HEK293 (cell line): Measurements from ENCODE around the gene ERCC1.

Experiments
- BCL11A ChIP-seq: fragments of 450-650 bp; formaldehyde crosslinking; IDR thresholded peaks from 2 replicates; pipeline ENCODE4 v1.5.1; 2016; ENCODE audit warnings: low read depth, missing biosample characterization, missing genetic modification characterization
- GLI4 ChIP-seq: fragments of 450-650 bp; formaldehyde crosslinking; IDR thresholded peaks from 2 replicates; pipeline ENCODE4 v1.5.1; 2016; ENCODE audit warnings: missing biosample characterization, missing genetic modification characterization
- GLIS2 ChIP-seq: fragments of 450-650 bp; formaldehyde crosslinking; IDR thresholded peaks from 2 replicates; pipeline ENCODE4 v1.5.1; 2016; ENCODE audit warnings: missing biosample characterization, missing genetic modification characterization
- HOXA7 ChIP-seq: sonication (generic); formaldehyde crosslinking; IDR thresholded peaks from 2 replicates; pipeline ENCODE4 v1.8.1; 2022; ENCODE audit warnings: missing genetic modification reagents, borderline replicate concordance
- KLF16 ChIP-seq: fragments of 450-650 bp; formaldehyde crosslinking; IDR thresholded peaks from 2 replicates; pipeline ENCODE4 v1.5.1; 2017; ENCODE audit warnings: missing biosample characterization, missing genetic modification characterization
- KLF8 ChIP-seq: fragments of 450-650 bp; formaldehyde crosslinking; IDR thresholded peaks from 2 replicates; pipeline ENCODE4 v1.5.1; 2016; ENCODE audit warnings: missing biosample characterization, missing genetic modification characterization
- TCF7L2 ChIP-seq: IDR thresholded peaks from 2 replicates; pipeline ENCODE4 v1.6.1; 2011; ENCODE audit warnings: low read depth, mild to moderate bottlenecking, inconsistent platforms, low read length, moderate library complexity, borderline replicate concordance
- ZBTB21 ChIP-seq: fragments of 450-650 bp; formaldehyde crosslinking; IDR thresholded peaks from 2 replicates; pipeline ENCODE4 v1.5.1; 2017; ENCODE audit warnings: missing biosample characterization, missing genetic modification characterization
- ZFP41 ChIP-seq: fragments of 450-650 bp; formaldehyde crosslinking; IDR thresholded peaks from 2 replicates; pipeline ENCODE4 v1.5.1; 2016; ENCODE audit warnings: missing biosample characterization, missing genetic modification characterization, borderline replicate concordance
- ZNF302 ChIP-seq: fragments of 450-650 bp; formaldehyde crosslinking; IDR thresholded peaks from 2 replicates; pipeline ENCODE4 v1.5.1; 2016; ENCODE audit warnings: missing biosample characterization, missing genetic modification characterization, low read depth
- ZNF350 ChIP-seq: fragments of 450-650 bp; formaldehyde crosslinking; IDR thresholded peaks from 2 replicates; pipeline ENCODE4 v1.5.0; 2017; ENCODE audit warnings: missing biosample characterization, mild to moderate bottlenecking, missing genetic modification characterization
- ZNF366 ChIP-seq: fragments of 450-650 bp; formaldehyde crosslinking; conservative IDR thresholded peaks from 2 replicates; pipeline ENCODE4 v1.5.1; 2016; ENCODE audit warnings: missing biosample characterization, missing genetic modification characterization
- ZNF416 ChIP-seq: fragments of 450-650 bp; formaldehyde crosslinking; IDR thresholded peaks from 2 replicates; pipeline ENCODE4 v1.5.1; 2016; ENCODE audit warnings: missing biosample characterization, missing genetic modification characterization
- ZNF529 ChIP-seq: fragments of 450-650 bp; formaldehyde crosslinking; IDR thresholded peaks from 2 replicates; pipeline ENCODE4 v1.5.1; 2017; ENCODE audit warnings: missing genetic modification characterization, missing biosample characterization; ENCODE audit not compliant: insufficient replicate concordance
- ZNF530 ChIP-seq: fragments of 450-650 bp; formaldehyde crosslinking; IDR thresholded peaks from 2 replicates; pipeline ENCODE4 v1.5.1; 2016; ENCODE audit warnings: low read depth, missing biosample characterization, missing genetic modification characterization
- ZNF558 ChIP-seq: fragments of 450-650 bp; formaldehyde crosslinking; IDR thresholded peaks from 2 replicates; pipeline ENCODE4 v1.5.1; 2016; ENCODE audit warnings: missing biosample characterization, missing genetic modification characterization
- ZNF571 ChIP-seq: fragments of 450-650 bp; formaldehyde crosslinking; IDR thresholded peaks from 2 replicates; pipeline ENCODE4 v1.5.0; 2017; ENCODE audit warnings: missing biosample characterization, missing genetic modification characterization
- ZNF600 ChIP-seq: fragments of 450-650 bp; formaldehyde crosslinking; IDR thresholded peaks from 2 replicates; pipeline ENCODE4 v1.5.1; 2016; ENCODE audit warnings: missing biosample characterization, missing genetic modification characterization
- ZNF629 ChIP-seq: fragments of 450-650 bp; formaldehyde crosslinking; IDR thresholded peaks from 2 replicates; pipeline ENCODE4 v1.5.1; 2017; ENCODE audit warnings: missing biosample characterization, missing genetic modification characterization
- ZNF701 ChIP-seq: fragments of 450-650 bp; formaldehyde crosslinking; IDR thresholded peaks from 2 replicates; pipeline ENCODE4 v1.5.1; 2016; ENCODE audit warnings: missing biosample characterization, missing genetic modification characterization
- ZNF776 ChIP-seq: fragments of 450-650 bp; formaldehyde crosslinking; IDR thresholded peaks from 2 replicates; pipeline ENCODE4 v1.5.0; 2017; ENCODE audit warnings: missing biosample characterization, missing genetic modification characterization, borderline replicate concordance
- ZNF843 ChIP-seq: fragments of 450-650 bp; formaldehyde crosslinking; IDR thresholded peaks from 2 replicates; pipeline ENCODE4 v1.5.1; 2016; ENCODE audit warnings: missing biosample characterization, missing genetic modification characterization
- ZSCAN16 ChIP-seq: fragments of 450-650 bp; formaldehyde crosslinking; IDR thresholded peaks from 2 replicates; pipeline ENCODE4 v1.5.1; 2016; ENCODE audit warnings: missing biosample characterization, missing genetic modification characterization
- ZSCAN23 ChIP-seq: fragments of 450-650 bp; formaldehyde crosslinking; IDR thresholded peaks from 2 replicates; pipeline ENCODE4 v1.5.1; 2016; ENCODE audit warnings: missing biosample characterization, missing genetic modification characterization
- TF ChIP-seq, protein P1 (sequence below): fragments of 450-650 bp; formaldehyde crosslinking; IDR thresholded peaks from 2 replicates; pipeline ENCODE4 v1.5.1; 2016; ENCODE audit warnings: missing biosample characterization, missing genetic modification characterization
- TF ChIP-seq, protein P2 (sequence below): fragments of 450-650 bp; formaldehyde crosslinking; IDR thresholded peaks from 2 replicates; pipeline ENCODE4 v1.5.1; 2016; ENCODE audit warnings: missing biosample characterization, missing genetic modification characterization, low read depth
- TF ChIP-seq, protein P3 (sequence below): fragments of 450-650 bp; formaldehyde crosslinking; IDR thresholded peaks from 2 replicates; pipeline ENCODE4 v1.5.1; 2016; ENCODE audit warnings: missing biosample characterization, missing genetic modification characterization
- TF ChIP-seq, protein P4 (sequence below): fragments of 450-650 bp; formaldehyde crosslinking; IDR thresholded peaks from 2 replicates; pipeline ENCODE4 v1.5.1; 2017; ENCODE audit warnings: missing biosample characterization, missing genetic modification characterization
- TF ChIP-seq, protein P5 (sequence below): fragments of 450-650 bp; formaldehyde crosslinking; IDR thresholded peaks from 2 replicates; pipeline ENCODE4 v1.5.1; 2016; ENCODE audit warnings: missing biosample characterization, missing genetic modification characterization
- TF ChIP-seq, protein P6 (sequence below): fragments of 450-650 bp; formaldehyde crosslinking; IDR thresholded peaks from 2 replicates; pipeline ENCODE4 v1.5.1; 2017; ENCODE audit warnings: missing biosample characterization, missing genetic modification characterization

Gene ERCC1

DNA sequence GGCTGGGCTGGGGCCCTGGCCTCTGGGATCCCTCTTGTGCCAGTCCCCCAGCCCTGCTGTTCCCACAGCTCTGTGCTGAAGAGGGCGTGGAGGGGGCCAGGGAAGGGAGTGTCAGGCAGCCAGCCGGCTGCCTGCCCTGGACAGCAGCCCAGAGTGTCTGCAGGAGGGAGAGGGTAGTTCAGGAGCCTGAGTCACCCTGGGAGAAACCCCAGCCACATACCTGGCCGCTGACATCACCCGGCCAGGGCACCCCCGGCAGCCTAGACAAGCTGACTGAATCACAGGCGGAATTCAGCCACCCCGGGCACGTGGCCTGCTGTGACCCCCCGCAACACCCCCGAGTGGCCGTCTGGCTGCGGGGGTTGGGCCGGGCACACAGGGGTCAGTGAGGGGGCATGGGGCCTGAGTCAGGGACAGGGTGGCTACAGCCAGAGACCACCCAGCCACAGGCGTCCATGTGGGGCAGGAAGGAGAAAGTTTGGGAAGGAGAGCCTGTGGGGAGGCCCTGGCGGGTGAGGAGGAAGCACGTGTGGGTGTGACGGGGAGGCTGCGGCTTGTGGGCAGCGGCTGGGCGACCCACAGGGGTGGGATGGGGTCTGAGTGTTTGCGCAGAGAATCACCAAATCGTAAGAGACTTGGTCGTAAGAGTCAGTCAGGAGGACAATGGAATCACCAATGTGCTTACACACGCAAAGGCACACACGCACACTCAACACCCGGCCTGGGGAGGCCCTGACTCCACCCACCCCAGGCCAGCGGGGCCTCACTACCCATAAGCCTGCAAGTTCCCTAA, 32.2 kb upstream of the ERCC1 start (continued):
- TF ChIP-seq GLI4 (tag by site-specific recombination) (peak; percentile 25; the same call in 1 of the 2 replicates), ZNF776 (tag by site-specific recombination) (no peak), ZNF558 (tag by site-specific recombination) (peak; percentile 27; the same call in 1 of the 2 replicates), ZNF571 (tag by site-specific recombination) (no peak), ZBTB21 (tag by site-specific recombination) (peak; percentile 83), HOXA7 (CRISPR knock-in tag) (no peak), ZNF629 (tag by site-specific recombination) (peak; percentile 93), ZNF416 (no peak), GLIS2 (tag by site-specific recombination) (peak; percentile 99), ZNF529 (no peak), KLF8 (peak; percentile 92), ZSCAN23 (peak; percentile 12; the same call in 1 of the 2 replicates), KLF16 (tag by site-specific recombination) (peak; percentile 54; the same call in 1 of the 2 replicates), ZNF701 (tag by site-specific recombination) (no peak), BCL11A (tag by site-specific recombination) (peak; percentile 94), ZFP41 (tag by site-specific recombination) (no peak), ZNF530 (tag by site-specific recombination) (no peak), ZSCAN16 (no peak), ZNF366 (tag by site-specific recombination) (peak; percentile 89), TCF7L2 (no peak), ZNF302 (no peak), ZNF350 (tag by site-specific recombination) (no peak), ZNF600 (tag by site-specific recombination) (peak; percentile 53; the same call in 1 of the 2 replicates), ZNF843 (tag by site-specific recombination) (peak; percentile 55; the same call in 1 of the 2 replicates)
- TF ChIP-seq, protein P1, sequence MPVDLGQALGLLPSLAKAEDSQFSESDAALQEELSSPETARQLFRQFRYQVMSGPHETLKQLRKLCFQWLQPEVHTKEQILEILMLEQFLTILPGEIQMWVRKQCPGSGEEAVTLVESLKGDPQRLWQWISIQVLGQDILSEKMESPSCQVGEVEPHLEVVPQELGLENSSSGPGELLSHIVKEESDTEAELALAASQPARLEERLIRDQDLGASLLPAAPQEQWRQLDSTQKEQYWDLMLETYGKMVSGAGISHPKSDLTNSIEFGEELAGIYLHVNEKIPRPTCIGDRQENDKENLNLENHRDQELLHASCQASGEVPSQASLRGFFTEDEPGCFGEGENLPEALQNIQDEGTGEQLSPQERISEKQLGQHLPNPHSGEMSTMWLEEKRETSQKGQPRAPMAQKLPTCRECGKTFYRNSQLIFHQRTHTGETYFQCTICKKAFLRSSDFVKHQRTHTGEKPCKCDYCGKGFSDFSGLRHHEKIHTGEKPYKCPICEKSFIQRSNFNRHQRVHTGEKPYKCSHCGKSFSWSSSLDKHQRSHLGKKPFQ = no peak
- TF ChIP-seq, protein P2, sequence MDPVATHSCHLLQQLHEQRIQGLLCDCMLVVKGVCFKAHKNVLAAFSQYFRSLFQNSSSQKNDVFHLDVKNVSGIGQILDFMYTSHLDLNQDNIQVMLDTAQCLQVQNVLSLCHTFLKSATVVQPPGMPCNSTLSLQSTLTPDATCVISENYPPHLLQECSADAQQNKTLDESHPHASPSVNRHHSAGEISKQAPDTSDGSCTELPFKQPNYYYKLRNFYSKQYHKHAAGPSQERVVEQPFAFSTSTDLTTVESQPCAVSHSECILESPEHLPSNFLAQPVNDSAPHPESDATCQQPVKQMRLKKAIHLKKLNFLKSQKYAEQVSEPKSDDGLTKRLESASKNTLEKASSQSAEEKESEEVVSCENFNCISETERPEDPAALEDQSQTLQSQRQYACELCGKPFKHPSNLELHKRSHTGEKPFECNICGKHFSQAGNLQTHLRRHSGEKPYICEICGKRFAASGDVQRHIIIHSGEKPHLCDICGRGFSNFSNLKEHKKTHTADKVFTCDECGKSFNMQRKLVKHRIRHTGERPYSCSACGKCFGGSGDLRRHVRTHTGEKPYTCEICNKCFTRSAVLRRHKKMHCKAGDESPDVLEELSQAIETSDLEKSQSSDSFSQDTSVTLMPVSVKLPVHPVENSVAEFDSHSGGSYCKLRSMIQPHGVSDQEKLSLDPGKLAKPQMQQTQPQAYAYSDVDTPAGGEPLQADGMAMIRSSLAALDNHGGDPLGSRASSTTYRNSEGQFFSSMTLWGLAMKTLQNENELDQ = no peak
- TF ChIP-seq, protein P3, sequence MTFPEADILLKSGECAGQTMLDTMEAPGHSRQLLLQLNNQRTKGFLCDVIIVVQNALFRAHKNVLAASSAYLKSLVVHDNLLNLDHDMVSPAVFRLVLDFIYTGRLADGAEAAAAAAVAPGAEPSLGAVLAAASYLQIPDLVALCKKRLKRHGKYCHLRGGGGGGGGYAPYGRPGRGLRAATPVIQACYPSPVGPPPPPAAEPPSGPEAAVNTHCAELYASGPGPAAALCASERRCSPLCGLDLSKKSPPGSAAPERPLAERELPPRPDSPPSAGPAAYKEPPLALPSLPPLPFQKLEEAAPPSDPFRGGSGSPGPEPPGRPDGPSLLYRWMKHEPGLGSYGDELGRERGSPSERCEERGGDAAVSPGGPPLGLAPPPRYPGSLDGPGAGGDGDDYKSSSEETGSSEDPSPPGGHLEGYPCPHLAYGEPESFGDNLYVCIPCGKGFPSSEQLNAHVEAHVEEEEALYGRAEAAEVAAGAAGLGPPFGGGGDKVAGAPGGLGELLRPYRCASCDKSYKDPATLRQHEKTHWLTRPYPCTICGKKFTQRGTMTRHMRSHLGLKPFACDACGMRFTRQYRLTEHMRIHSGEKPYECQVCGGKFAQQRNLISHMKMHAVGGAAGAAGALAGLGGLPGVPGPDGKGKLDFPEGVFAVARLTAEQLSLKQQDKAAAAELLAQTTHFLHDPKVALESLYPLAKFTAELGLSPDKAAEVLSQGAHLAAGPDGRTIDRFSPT = peak; percentile 98
- TF ChIP-seq, protein P4, sequence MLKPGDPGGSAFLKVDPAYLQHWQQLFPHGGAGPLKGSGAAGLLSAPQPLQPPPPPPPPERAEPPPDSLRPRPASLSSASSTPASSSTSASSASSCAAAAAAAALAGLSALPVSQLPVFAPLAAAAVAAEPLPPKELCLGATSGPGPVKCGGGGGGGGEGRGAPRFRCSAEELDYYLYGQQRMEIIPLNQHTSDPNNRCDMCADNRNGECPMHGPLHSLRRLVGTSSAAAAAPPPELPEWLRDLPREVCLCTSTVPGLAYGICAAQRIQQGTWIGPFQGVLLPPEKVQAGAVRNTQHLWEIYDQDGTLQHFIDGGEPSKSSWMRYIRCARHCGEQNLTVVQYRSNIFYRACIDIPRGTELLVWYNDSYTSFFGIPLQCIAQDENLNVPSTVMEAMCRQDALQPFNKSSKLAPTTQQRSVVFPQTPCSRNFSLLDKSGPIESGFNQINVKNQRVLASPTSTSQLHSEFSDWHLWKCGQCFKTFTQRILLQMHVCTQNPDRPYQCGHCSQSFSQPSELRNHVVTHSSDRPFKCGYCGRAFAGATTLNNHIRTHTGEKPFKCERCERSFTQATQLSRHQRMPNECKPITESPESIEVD (tag by site-specific recombination) = no peak
- TF ChIP-seq, protein P5, sequence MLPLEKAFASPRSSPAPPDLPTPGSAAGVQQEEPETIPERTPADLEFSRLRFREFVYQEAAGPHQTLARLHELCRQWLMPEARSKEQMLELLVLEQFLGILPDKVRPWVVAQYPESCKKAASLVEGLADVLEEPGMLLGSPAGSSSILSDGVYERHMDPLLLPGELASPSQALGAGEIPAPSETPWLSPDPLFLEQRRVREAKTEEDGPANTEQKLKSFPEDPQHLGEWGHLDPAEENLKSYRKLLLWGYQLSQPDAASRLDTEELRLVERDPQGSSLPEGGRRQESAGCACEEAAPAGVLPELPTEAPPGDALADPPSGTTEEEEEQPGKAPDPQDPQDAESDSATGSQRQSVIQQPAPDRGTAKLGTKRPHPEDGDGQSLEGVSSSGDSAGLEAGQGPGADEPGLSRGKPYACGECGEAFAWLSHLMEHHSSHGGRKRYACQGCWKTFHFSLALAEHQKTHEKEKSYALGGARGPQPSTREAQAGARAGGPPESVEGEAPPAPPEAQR (tag by site-specific recombination) = no peak
- TF ChIP-seq, protein P6, sequence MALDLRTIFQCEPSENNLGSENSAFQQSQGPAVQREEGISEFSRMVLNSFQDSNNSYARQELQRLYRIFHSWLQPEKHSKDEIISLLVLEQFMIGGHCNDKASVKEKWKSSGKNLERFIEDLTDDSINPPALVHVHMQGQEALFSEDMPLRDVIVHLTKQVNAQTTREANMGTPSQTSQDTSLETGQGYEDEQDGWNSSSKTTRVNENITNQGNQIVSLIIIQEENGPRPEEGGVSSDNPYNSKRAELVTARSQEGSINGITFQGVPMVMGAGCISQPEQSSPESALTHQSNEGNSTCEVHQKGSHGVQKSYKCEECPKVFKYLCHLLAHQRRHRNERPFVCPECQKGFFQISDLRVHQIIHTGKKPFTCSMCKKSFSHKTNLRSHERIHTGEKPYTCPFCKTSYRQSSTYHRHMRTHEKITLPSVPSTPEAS (tag by site-specific recombination) = peak; percentile 52; the same call in 1 of the 2 replicates
